ENCODE results near the gene GPX2.

GPX2 gene

DNA sequence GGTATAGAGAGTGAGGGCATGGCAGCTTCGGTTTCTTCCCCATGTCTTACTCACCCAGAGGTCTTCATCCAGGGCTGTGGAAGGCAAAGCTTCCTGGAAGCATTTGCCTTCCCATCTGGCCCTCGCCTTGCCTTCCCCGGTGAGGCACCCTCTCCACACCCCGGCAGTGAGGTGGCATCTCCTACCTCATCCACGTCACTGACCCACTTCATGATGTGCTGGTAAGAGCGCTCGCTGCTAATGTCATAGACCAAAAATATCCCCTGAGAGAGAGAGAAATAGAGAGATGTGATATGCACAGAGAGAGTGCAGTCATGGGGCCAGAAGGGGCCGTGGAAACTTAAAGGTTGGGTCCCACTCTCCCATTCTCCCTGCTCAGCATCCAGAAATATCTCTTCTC is 8.3 kb upstream of the GPX2 start:
- TF ChIP-seq, protein P1, sequence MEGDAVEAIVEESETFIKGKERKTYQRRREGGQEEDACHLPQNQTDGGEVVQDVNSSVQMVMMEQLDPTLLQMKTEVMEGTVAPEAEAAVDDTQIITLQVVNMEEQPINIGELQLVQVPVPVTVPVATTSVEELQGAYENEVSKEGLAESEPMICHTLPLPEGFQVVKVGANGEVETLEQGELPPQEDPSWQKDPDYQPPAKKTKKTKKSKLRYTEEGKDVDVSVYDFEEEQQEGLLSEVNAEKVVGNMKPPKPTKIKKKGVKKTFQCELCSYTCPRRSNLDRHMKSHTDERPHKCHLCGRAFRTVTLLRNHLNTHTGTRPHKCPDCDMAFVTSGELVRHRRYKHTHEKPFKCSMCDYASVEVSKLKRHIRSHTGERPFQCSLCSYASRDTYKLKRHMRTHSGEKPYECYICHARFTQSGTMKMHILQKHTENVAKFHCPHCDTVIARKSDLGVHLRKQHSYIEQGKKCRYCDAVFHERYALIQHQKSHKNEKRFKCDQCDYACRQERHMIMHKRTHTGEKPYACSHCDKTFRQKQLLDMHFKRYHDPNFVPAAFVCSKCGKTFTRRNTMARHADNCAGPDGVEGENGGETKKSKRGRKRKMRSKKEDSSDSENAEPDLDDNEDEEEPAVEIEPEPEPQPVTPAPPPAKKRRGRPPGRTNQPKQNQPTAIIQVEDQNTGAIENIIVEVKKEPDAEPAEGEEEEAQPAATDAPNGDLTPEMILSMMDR (IDR thresholded peaks at IDR 0.05; ENCODE audit: insufficient read depth, low read depth, low read length, missing control alignments), result no peak
- no peak for DNase-seq (ENCODE audit: low read depth)
- no peak overlapping the region for H3K4me3 ChIP-seq (ENCODE audit: low read depth, low read length)

DNA sequence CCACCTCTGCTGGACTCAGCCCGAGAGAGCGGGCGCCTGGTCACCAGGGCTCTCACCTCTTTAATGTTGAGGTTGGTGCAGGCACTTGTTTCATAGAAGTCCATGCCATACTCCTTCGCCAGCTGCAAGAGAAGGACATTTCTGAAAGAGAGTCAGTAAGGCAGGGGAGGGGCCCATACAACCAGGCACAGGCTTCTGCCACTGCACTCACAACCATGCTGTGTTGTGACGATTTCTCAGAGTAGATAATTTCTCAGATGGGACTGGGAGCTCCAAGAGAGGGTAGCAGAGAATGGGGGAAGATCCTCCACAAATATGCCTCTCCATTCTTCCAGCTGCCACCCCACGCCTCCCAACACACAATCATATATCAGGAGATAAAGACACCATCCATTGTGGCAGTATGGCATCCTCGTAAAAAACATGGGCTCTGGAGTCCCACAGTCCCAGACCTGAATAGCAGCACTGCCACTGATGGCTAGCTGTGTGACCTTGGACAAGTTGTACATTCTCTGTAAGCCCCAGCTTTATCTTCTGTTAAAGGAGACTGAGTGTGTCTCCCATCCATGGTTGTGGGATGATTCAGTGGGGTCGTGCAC is 6.2 kb upstream of the GPX2 start:
- TF ChIP-seq, protein P1 (IDR thresholded peaks at IDR 0.05; ENCODE audit: insufficient read depth, low read depth, low read length, missing control alignments), result no peak
- H3K4me3 ChIP-seq (ENCODE audit: low read depth, low read length), result no peak overlapping the region
- DNase-seq (ENCODE audit: low read depth), result no peak

DNA sequence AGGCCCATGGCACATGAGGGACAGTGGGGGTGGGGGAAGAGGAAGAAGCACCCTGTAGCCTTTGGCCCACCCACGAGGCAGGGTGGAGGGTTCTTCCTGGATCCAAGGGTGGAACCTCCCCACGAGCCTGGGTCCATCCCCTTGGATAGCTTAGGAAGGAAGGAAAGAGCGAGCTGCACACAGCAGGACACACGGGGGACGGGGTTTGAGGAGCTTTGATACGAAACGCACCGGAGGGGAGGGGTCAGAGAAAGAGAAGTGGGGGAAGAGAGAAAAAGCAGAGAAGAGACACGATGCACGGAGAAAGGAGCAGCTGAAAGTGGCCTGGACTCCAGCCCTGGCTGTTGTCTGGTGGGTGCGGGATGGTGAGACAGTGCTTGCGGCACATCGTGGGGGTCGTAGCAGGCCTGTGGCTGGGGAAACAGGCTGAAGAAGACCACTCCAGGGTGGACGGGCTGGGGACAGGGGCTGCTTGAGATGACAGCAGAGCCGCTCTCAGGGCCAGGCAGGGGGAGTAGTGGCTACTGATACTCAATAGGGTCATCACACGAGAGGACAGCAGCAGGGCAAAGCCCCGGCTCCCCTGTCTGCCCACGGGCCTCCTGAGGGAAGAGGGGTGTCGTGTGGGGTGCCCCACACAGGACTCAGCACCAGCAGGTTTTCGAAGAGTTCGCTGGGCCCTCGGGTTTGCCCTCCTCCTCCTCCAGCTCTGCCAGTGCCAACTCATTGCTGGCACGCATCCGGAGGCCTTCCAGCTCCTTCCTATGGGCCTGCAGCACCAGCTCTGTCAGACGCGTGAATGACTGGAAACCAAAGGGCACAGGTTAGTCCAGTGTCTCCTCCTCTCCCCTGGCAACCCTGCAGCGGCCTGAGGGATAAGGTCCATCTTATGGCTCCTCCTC is 5.4 kb upstream of the GPX2 start:
- TF ChIP-seq, protein P1 (IDR thresholded peaks at IDR 0.05; ENCODE audit: insufficient read depth, low read depth, low read length, missing control alignments), result no peak
- no peak for DNase-seq (ENCODE audit: low read depth)
- H3K4me3 ChIP-seq (ENCODE audit: low read depth, low read length), result no peak overlapping the region

DNA sequence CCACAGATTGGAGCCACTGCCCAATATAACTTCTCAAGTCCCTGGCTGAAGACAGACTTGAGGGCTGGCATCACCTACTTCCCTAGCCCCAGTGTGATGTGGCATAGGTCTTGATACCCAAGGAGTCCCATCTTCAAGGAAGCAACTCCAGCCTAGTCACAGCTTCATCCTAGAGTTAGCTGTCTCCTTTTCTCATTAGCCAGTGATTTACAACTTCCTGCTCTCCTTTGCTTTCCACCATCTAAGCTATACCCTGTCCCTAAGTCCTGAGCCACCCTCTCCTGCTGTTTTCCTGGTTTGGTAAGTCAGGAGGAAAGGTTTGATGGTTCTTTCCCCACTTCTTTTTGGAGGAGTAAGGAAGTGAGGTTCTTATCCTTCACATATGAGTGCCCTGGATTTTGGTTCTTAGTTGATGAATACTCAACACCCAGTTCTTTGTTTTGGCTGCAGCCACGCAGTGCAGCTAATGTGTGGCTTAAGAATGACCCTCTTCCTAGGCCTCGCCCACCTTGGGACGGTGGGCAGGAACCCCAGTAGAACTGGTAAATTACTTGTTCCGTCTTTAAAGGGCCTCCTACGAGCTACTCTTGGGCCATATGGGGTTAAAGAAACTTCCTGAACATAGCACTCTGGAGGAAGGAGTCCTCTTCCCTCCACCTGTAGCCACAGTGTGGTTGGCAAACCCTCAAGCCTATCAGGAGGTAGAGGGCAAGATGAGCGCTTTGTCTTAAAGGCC is 3.9 kb upstream of the GPX2 start:
- no peak for DNase-seq (ENCODE audit: low read depth)
- TF ChIP-seq, protein P1 (IDR thresholded peaks at IDR 0.05; ENCODE audit: insufficient read depth, low read depth, low read length, missing control alignments), result no peak
- no peak overlapping the region for H3K4me3 ChIP-seq (ENCODE audit: low read depth, low read length)

DNA sequence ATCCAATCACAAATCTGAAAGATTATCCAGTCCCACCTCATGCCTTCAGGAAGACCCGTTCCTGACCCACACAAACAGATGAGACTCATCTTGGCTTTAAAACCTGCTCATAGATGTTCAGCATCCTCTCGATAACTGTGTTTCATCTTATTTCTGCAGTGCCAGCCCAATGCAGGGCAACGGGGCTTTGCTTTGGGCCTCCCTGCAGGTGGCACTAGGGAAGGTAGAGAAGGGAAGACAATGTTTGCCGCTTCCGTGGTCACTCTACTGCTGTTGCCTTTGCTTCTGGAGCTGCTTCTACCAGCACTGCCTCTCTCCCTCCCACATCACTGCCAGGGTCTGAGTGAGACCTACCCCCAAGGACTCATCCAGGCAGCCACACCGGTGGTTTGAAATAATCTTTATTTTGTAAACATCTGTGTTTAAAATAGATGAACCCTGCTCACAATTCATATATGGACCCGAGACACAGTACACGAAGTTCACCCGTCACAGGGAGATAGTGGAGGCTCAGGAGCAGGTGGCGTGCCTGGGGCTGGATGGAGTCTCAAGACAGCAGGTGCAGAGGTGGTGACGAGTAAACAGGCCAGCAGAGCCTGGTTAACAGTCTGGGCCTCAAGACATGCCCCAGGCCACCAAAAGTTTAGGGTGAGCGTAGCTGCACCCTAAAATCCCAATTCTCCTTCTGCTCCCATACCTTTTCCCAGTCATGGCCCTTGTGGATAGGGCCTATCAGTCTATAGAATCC is 3.1 kb upstream of the GPX2 start:
- DNase-seq (ENCODE audit: low read depth), result no peak
- TF ChIP-seq, protein P1 (IDR thresholded peaks at IDR 0.05; ENCODE audit: insufficient read depth, low read depth, low read length, missing control alignments), result no peak

DNA sequence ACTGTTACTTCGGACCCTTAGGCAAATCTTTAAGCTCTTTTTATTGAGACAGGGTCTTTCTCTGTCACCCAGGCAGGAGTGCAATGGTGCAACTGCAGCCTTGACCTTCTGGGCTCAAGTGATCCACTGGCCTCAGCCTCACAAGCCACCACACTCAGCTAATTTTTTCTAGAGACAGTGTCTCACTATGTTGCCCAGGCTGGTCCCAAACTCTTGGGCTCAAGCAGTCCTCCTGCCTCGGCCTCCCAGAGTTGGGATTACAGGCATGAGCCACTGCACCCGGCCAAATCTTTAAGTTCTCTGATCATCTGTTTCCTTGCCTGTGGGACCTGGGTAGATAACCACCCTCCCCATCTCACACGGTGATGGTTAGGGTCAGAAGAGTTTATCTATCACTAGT is 2.3 kb upstream of the GPX2 start:
- TF ChIP-seq, protein P1 (IDR thresholded peaks at IDR 0.05; ENCODE audit: insufficient read depth, low read depth, low read length, missing control alignments), result no peak
- no peak for DNase-seq (ENCODE audit: low read depth)

More for the DNA sequence above, 3.1 kb upstream of the GPX2 start:
- no peak overlapping the region for H3K4me3 ChIP-seq (ENCODE audit: low read depth, low read length)

More for the DNA sequence above, 2.3 kb upstream of the GPX2 start:
- no peak overlapping the region for H3K4me3 ChIP-seq (ENCODE audit: low read depth, low read length)
